HG03280 (cell line): ENCODE measurements around the gene SYNDIG1.

Experiments
- ATAC-seq: cut with Tn5 transposase; IDR thresholded peaks from one replicate; pipeline ENCODE4 v1.9.1; 2021; ENCODE audit warnings: mild to moderate bottlenecking, moderate library complexity; ENCODE audit not compliant: unreplicated experiment

The SYNDIG1 gene

DNA sequence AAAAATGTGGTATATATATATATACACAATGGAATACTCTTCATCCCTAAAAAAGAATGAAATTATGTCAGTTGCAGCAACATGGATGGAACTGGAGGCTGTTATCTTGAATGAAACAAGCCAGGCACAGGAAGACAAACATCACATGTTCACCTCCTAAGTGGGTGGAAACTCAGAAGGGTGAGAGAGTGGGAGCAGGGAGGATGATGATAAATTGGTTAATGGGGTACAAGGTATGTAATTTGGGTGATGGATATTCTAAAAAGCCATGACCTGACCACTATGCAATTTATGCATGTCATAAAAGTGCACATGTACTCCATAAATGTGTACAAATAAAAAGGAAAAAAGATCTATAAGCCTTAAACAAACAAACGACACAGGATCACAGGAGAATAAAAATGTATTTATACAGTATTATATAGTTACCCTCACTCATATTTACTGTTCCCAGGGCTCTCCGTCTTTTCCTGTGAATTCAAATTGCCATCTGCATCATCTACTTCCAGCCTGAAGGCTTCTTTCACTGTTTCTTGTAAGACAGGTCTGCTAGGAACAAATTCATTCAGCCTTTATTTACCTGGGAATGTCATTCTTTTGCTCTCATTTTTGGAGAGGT is 89.8 kb downstream of the SYNDIG1 start:
- ATAC-seq = no peak

DNA sequence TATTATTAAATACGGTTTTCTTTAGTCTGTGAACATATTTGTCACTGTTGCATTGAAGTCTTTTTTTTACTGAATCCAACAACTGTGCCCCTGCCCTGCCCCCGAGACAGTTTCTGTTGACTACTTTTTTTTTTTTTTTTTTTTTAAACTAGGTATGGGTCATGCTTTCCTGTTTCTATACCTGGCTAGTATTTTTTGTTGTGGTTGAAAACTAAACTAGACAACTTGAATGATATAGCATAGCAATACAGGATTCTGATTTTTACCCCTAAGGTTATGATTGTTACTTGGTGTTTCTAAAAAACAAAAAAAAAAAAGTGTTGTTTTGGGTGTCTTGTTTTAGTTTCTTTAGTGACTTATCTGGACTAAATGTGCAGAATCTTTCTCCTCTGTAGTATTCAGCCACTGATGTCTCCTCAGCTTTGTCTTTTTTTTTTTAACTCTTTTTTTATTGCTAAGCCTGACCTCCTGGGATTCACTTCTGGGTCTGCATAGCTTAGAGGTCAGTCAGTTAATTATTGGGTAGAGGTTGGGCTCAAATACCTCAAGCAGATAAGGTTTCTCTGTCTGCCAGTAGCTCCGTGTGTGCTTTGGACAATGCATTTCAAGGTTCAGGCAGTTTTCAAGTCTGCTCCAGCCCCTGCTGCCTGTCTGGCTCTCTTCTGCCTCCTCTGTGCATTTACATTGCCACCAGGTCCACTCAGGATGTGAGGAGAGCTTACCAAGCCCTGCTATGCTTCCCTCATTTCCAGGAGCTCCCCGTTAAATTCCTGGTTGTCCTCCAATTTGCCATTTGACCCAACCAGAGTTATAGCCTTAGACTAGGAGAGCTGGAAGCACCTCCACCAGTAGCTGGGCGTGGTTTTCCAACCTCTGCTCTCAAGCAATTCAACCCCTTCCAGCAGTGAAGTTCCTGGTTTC is 91.4 kb downstream of the SYNDIG1 start:
- no peak for ATAC-seq

DNA sequence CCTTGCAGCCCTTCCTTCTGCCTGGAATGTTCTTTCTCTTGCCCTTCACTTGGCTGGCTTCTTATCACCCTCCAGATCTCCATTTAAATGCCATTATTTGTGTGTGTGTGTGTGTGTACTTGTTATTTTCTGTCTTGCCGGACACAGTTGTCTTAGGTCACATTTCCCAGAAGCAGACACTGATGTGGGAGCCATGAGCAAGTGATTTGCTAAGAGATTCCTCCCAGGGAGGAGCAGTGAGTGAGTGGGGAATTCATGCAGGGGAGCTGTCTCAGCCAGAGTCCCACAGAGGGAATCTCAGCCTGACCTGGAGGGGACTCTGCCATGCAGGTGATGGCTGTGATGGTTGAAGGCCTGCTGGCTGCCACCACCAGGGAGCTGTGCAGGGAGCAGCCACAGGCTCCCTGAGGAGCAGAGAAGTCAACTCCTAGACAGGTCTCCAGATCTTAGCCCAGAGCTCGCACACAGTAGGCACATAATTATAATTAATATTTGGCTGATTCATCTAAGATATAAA is 96.5 kb downstream of the SYNDIG1 start:
- ATAC-seq = no peak

DNA sequence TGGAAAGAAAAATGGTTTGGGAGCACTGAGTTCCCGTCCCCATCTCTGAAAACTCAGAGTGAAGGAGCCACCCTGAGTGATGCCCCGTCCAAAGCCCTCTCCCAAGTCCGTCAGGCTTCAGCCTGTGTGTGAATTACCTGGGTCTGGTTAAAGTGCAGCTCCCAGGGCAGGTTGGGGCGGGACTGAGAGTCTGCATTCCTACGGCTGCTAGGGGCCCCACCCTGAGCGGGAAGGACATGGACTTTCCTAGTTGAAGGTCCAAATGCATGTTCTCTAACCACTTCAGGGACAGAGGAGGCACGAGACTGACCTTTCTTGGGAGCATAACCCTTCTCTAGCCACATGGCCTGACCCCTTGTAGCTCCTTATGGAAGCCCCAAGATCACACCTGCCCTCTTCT is 97.2 kb downstream of the SYNDIG1 start:
- no peak for ATAC-seq

DNA sequence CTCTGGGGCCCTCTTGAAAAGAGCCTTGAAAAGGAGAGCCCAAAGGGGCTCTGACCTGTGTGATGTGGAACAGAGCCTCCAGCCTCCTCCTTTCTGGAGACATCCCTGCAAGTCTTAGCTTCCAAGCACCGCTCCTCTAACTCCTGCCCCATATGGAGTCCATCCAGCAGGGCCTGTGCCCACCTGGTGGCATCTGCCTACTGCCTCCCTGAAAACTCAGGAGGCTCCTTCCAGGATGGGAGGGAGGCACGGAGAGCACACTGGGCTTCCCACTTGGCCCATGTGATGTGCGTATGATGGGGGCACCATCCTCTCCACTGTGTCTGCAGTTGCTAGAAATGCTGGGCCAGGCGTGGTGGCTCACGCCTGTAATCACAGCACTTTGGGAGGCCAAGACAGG is 98.1 kb downstream of the SYNDIG1 start:
- no peak for ATAC-seq

DNA sequence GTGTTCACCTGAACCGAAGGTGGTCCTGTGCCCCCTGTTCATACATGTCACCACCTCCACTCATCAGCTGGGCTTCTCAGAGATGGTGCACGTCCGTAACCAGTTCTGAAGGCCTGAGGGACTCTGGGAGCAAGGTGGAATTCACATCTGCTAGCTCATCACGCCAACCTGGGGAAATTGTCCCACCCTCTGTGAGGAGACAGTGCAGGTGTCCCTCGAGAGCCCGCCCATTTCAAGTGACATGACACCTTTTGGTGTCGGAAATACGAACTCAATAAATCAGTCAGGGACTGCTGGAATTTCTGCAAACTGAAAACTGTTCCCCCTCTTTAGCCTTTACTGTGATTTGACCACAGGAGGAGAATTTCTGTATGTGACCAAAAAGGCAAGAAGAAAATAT is 99.4 kb downstream of the SYNDIG1 start:
- ATAC-seq = no peak

DNA sequence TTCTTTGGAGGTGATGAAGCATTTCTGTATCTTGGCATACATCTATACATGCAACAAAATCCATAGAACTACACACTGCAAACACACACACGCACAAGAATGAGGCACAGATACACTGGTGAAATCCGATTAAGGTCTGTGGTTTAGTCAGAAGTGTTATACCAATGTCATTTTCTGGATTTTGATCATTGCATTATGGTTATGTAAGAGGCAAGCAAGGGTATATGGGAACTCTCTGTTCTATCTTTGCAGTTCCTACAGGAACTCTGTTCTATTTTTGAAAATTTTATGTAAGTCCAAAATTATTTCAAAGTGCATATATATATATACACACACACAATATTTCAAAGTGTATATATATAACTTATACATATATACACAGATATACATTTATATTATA is 101.7 kb downstream of the SYNDIG1 start:
- ATAC-seq = no peak

DNA sequence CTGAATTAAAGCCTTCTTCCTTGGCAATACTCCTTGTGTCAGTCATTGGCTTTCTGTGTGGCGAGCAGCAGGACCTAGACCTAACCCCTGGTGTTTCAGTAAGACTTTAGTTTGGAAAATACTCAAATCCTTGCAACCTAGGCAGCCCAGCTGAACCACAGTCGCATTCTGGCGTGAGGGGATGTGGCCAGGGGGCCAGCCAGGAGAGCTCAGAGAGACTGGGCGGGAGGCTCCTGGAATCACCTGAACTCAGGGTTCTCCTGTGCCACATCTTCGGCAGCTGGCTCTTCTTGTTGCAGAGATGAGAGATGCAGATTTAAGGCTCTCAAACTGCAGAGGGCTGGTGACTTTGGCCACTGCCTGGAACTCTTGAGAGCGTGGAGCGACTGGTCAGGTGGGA is 102.7 kb downstream of the SYNDIG1 start:
- no peak for ATAC-seq

DNA sequence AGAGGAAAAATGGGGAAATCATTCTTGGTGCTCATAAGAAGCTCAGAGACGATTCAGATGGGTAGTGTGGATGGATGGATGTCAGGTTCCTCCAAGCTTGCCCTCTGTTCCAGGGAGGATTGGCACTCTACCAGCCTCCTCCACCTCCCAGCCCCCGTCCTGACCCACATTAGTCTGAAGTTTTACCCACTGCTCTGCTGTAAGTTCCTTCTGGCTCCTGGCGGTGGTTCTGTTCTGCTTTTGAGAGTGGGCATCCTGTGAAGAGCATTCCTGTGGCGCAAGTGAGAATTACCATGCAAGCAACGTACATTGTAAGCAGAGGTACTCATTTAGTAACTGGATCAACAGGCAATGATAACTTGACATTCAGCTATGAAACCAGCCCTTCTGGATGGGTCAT is 103.4 kb downstream of the SYNDIG1 start:
- no peak for ATAC-seq

DNA sequence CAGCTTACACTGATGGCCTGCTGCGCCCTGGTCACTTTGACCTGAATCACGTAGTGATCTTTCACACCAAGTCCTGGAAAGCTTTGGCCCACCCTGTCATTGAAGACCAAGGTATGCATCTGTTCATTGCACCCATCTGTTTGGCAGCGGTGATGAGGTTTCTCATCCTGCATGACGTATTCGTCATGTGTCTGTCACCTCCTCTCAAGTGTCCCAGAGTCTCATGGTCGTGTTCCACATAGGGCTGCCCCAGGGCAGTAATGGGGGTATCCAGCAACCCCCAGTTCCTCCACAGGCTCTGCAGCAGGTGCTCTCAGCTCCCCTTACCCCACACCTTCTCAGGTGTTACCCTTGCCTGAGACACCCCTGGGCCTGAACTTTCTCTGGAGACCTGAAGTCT is 104.1 kb downstream of the SYNDIG1 start:
- ATAC-seq = no peak

DNA sequence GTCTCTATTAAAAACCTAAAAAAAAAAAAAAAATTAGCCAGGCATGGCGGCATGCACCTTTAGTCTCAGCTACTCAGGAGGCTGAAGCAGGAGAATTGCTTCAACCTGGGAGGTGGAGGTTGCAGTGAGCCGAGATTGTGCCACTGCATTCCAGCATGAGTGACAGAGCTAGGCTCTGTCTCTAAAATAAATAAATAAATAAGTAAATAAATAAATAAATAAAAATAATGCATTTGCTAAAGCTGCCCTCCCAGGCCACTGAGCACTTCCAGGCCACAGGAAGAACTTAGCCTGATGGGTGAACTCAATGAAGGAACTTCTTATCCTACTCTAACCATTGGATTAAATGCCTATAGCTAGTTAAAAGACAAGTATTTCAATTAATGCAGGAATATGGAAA is 104.9 kb downstream of the SYNDIG1 start:
- no peak for ATAC-seq

DNA sequence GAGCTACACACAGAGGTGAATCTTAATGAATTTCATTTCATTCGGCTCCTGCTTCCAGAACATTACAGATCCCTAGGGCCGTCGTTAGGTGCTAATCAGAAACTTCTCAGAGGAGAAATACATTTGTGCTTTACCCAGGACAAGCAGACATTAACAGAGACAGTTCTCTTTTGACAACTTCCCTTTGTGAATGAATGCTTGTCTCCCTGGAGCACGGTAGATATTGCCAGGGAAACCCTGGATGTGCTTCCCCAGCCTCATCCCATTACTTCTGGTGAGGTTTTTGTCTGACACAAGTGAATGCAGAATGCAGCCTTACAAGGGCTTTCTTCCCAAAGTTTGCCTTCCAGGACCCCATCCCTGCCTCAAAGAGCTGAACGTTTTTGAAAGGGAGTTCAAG is 105.4 kb downstream of the SYNDIG1 start:
- ATAC-seq = no peak

DNA sequence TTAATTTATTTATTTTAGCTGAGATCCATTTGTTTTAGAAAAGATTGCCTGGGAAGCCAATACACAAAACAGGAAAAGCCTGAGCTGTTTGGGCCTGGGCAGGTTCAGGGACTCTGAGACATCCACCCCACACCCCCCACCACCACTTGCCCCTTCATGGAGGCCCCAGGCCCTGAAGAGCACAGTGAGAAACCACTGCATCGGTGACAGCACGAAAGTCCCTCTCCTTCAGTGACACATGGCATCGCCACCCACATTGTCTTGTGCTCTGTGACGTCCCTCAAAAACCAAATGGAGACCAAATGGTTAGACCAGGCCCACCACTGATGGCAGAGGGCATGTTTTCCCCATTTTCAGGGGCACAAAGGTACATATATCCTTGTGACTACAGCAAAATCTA is 106.4 kb downstream of the SYNDIG1 start:
- ATAC-seq = no peak

DNA sequence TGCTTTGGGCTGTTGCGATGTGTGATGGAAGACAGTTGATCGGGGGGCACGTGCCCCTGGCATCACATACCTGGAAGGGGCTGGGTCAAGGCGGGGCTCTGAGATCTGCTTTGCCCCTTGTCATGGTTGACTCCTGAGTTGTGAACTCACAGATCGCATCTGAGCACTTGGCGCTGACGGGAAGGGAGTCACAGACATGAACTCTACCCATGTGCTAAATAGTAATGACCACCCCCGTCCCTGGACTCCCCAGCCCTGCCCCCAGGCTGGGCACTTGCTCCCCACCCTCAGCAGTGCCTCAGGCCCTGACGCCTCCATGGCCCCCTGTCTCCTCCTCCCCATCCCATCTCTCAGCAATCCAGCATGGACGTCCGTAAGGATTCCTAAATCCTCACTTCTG is 107.0 kb downstream of the SYNDIG1 start:
- no peak for ATAC-seq

DNA sequence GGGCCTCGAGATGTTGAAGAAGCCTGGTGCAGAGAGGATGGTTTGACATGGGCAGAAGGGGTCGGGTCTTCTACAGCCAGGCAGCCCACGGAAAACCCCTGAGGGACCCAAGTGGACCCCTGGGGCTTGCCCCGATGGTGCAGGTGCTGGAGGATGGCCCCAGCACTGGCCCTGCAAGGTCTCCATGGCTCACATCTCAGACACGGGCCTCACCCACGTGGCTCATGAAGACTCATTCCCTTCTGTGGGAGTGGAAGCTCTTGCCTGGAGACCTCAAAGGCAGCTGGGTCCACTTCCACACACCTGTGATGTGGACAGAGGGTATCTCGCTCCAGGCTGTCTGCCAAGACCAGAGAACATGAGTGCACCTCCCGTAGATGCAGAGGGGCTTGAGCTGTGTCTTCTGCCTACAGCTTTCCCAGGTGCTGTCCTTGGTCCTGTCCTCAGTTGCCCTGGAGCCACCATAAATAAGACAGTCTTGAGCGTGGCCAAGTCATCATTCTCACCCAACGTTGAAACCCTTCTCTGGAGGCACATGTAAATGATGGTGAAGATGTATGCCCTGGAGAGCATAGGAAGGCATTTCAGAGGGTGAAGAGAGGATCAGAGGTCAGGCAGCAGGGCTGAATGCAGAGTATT is 108.0 kb downstream of the SYNDIG1 start:
- no peak for ATAC-seq

DNA sequence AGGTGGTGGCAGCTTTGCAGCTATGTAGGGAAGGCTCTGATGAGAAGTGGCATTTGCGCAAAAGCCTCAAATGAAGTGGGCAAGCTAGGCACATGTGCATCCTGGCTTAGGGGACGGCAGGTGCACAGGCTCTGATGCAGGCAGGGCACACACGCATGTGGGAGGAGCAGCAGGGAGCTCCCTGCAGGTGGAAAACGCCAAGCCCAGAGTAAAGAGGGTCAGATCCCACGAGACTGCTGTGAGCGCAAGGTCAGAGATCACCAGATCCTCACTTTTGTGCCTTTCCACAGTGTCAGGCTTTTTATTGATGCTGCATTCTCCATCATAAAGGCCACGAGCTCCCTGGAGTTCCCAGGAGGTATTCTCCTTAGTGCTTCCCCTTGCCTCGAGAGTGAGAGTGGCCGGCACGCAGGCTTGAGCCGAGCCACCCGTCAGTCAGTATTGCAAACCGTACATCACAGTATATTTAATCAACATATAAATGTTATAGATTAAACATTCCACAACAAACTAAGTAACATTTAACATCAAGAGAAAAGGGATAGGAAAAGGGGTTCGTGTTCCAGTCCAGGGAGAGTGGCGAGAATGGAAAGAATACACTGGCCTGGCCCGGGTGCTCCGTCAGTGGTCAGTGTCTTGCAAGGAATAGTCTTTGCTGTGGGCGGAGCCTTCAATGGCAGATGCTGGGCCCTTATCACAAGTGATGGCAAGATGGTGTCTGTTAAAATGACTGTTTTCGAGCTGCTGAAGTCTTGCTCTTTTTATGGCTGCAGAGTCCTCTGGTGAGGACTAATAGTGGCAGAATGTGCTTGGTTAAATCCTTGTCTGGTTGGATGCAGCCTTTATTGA is 109.4 kb downstream of the SYNDIG1 start:
- no peak for ATAC-seq

DNA sequence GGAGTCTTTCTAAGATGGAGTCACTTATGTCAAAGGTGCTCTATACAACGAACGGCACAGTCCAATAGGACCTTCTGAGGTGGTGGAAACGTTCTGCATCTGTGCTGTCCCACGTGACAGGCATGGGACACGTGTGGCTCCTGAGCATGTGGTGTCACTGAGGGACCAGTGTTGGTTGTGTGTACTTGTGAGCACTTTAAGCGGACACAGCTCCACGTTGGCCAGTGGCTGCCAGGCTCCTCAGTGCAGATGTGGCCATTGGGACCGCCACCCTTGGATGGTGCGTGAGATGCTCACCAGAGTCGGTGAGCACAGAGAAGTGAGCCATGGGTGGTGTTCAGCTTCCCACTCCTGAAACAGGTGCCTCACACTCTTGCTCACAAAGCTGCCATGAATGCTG is 110.0 kb downstream of the SYNDIG1 start:
- no peak for ATAC-seq

DNA sequence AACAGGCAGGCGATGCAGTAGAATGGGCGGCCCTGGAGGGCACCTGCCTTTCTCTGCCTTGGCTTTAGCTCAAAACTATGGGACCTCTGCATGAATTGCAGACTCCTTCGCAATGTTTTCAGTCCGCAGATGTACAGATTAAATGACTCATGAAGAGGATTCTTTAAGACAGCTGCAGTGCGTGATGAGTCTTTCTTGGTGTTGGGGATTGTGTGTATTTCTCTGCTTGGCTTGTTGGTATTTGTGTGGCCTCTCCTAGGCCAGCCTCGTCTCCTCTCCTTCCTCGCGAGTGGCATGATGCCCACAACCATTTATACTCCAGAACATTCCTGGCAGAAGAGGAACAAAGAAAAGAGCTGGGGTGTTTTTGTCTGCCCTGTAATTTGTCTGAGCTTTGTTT is 110.6 kb downstream of the SYNDIG1 start:
- ATAC-seq = no peak

DNA sequence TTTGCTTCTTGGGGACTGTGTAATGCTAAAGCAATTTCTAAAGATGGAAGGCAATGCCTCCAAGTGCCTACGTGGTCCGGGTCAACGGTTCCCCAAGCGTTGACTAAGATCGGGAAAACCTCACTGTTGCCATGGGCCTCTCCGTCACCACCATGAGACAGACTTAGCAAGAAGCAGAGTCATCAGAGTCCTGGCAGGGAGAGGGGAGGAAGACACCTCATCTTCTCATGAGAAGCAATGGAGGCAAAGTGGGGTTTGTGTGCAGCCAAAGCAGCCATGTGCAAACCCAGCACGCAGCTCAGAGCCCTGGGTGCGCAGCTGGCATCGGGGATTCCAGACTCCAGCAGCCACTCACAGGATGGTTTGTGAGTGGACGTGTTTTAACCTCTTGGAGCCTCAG is 111.4 kb downstream of the SYNDIG1 start:
- no peak for ATAC-seq

DNA sequence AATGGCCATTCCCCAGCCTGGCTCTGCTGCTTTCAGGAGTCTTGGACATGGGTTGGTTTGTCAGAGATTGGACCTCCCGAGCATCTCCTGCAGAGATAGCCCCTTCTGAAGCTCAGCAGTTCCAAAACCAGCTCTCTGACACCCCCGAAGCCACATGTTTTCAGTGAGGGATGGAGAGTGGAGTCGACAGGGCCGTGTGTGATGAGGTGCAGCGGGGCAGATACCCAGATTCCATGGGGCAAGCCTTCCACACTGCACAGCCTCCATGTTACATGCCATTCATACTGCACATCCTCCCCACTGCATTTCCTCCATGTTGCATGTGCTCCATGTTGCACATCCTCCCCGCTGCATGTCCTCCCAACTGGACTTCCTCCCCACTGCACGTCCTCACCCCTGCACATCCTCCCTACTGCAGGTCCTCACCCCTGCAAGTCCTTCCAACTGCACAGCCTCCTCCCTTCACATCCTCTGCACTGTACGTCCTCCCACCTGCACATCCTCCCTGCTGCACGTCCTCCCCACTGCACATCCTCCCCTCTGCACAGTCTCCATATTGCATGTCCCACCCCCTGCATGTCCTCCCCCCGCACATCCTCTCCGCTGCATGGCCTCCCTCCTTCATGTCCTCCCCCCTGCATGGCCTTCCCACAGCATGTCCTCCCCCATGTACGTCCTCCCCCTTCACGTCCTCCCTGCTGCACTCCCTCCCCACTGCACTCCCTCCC is 112.2 kb downstream of the SYNDIG1 start:
- ATAC-seq = no peak
